GM12892 (cell line): ENCODE results near the gene PDZD2.

ENCODE experiments used
- DNase-seq: peaks from one replicate; pipeline ENCODE4 v3.0.0; 2011; ENCODE audit not compliant: insufficient read length
- FAIRE-seq: peaks from 2 replicates; lab custom pipeline; 2011; peaks lifted over from hg19 to GRCh38; lab: Jason Lieb, UNC
- POLR2A ChIP-seq: IDR thresholded peaks from 2 replicates; pipeline ENCODE4 v1.6.1; 2011; ENCODE audit warnings: low read depth, low read length, control low read depth
- POLR2AphosphoS5 ChIP-seq: IDR thresholded peaks from 2 replicates; pipeline ENCODE4 v1.6.1; 2011; ENCODE audit warnings: low read depth, low read length, control low read depth
- TAF1 ChIP-seq: IDR thresholded peaks from 2 replicates; pipeline ENCODE4 v1.6.1; 2011; ENCODE audit warnings: low read depth, mild to moderate bottlenecking, control low read depth, low read length, borderline replicate concordance

The PDZD2 gene

GRCh38 chr5:31935496-31936369 is 296.8 kb downstream of the PDZD2 start:
- no peak for FAIRE-seq
- TF ChIP-seq TAF1, result no peak
- TF ChIP-seq POLR2AphosphoS5, result no peak
- no peak for TF ChIP-seq POLR2A
- DNase-seq, result no peak

DNA sequence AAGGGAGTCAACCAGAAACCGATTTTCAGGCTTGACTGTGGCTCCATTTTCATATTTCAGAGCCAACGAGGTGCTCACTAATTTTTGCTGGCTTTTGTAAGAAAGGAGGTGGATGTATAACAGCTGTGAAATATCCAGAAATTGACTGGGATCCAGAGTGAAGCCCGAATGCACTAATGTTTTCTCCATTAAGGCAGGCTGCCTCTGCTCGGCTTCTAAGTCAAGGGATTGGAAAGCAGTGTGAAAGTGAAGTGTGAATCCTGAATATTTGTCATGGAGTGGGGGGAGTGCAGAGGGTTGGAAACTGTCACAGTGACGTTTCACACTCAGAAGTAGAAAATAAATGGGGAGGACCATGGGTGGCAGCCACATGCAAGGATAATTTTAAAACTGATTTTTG is 297.8 kb downstream of the PDZD2 start:
- no peak for TF ChIP-seq TAF1
- no peak for TF ChIP-seq POLR2AphosphoS5
- no peak for TF ChIP-seq POLR2A
- no peak for FAIRE-seq
- no peak for DNase-seq

- no peak for FAIRE-seq
- TF ChIP-seq POLR2A (no peak), TAF1 (no peak), POLR2AphosphoS5 (no peak)
- DNase-seq, result no peak
Measured at GRCh38 chr5:31937226-31937625, 298.3 kb downstream of the PDZD2 start.

GRCh38 chr5:31937703-31938102 is 298.8 kb downstream of the PDZD2 start:
- FAIRE-seq, result no peak

DNA sequence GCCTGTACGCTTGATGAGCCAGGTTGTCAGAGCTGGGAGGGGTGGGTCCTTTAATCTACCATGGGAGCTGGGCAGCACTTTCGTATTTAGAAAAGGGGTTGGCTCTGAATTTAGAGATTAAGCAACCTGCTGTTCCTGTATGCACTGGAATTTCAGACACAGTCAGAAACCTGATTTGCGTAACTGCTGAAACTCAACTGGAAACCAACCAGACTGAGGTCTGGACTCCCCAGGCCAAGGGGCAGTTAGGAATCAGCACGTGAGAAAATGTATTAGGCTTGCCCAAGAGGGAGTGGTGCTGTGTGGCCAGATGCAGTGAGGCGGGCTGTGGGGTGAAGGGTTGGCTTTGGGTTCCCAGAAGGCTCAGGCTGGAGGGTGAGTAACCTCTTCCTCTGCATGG is 300.2 kb downstream of the PDZD2 start:
- FAIRE-seq (no peak), DNase-seq (no peak)
- TF ChIP-seq TAF1, result no peak
- TF ChIP-seq POLR2A, result no peak
- TF ChIP-seq POLR2AphosphoS5, result no peak

More at GRCh38 chr5:31937703-31938102, 298.8 kb downstream of the PDZD2 start:
- TF ChIP-seq TAF1 (no peak), POLR2A (no peak), POLR2AphosphoS5 (no peak)
- no peak for DNase-seq

DNA sequence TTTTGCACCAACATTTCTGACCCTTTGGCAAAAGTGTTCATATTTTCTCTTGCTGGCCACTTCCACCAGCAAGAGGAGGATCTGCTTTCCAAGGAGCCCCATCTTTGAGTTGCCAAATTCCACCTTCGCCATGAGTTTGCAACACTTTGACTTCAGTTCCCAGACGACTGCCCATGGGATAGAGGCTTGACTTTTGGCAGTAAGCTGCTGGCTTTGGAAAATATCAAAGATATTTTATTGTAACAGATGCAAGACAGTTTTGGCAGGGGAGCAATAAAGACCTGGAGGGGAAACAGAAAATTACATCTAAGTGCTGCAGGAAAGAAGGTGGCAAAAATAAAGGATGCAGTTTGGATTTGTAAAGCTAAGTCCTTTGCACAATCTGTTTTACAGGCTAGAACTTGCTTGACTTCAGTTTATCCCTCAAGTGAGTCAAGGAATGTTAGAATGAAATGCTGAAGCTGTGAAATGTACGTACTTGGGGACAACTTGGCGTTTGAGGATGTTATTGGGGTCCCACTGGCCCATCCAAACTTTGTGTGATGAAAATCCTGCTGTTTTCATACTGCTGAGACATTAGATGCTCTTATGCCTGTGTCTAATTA is 302.3 kb downstream of the PDZD2 start:
- TF ChIP-seq TAF1 (no peak), POLR2AphosphoS5 (no peak), POLR2A (no peak)
- no peak for DNase-seq
- no peak for FAIRE-seq

- FAIRE-seq, result no peak
- TF ChIP-seq POLR2AphosphoS5, result no peak
- no peak for TF ChIP-seq POLR2A
- no peak for TF ChIP-seq TAF1
- DNase-seq, result no peak
Measured at GRCh38 chr5:31942546-31942945, 303.6 kb downstream of the PDZD2 start.

- DNase-seq (no peak), FAIRE-seq (no peak)
- TF ChIP-seq TAF1 (no peak), POLR2A (no peak), POLR2AphosphoS5 (no peak)
Measured at GRCh38 chr5:31944684-31945445, 305.9 kb downstream of the PDZD2 start.

- DNase-seq (no peak), FAIRE-seq (no peak)
- TF ChIP-seq TAF1, result no peak
- TF ChIP-seq POLR2A, result no peak
- TF ChIP-seq POLR2AphosphoS5, result no peak
Measured at GRCh38 chr5:31948006-31948405, 309.1 kb downstream of the PDZD2 start.

GRCh38 chr5:31952067-31952466 is 313.1 kb downstream of the PDZD2 start:
- no peak for TF ChIP-seq POLR2A
- TF ChIP-seq POLR2AphosphoS5, result no peak
- TF ChIP-seq TAF1, result no peak
- no peak for FAIRE-seq

GRCh38 chr5:31954091-31954490 is 315.2 kb downstream of the PDZD2 start:
- no peak for FAIRE-seq
- TF ChIP-seq POLR2AphosphoS5, result no peak
- no peak for TF ChIP-seq TAF1
- TF ChIP-seq POLR2A, result no peak
- DNase-seq, result no peak

More at GRCh38 chr5:31952067-31952466, 313.1 kb downstream of the PDZD2 start:
- DNase-seq, result no peak

GRCh38 chr5:31957151-31957550 is 318.2 kb downstream of the PDZD2 start:
- DNase-seq, result no peak
- TF ChIP-seq TAF1, result no peak
- no peak for TF ChIP-seq POLR2AphosphoS5
- no peak for TF ChIP-seq POLR2A
- FAIRE-seq, result no peak
